Lung (tissue), 12 donors: ENCODE results near the gene CLIP3. TPM values are rescaled to one million over a fixed set of nuclear protein-coding genes. Genes with fewer than 3 reads are reported as not detected.

ENCODE experiments used
- ATAC-seq: fragments of 200-7000 bp; cut with Tn5 transposase; one replicate; pipeline ENCODE4 v1.9.1; 2020; ENCODE audit warnings: moderate number of reproducible peaks; ENCODE audit not compliant: insufficient read depth, low FRiP score
- DNase-seq, 3 donors: peaks; one replicate each; pipeline ENCODE4 v3.0.0-alpha.2; 2013 to 2017
- H3K27ac ChIP-seq, 2 donors: one replicate each; pipeline ENCODE4 v1.5.1; 2013; ENCODE audit warnings: mild to moderate bottlenecking in 2 of 2, moderate library complexity in 2 of 2, control low read depth in 1 of 2, inconsistent platforms in 1 of 2, low read depth in 1 of 2, low read length in 1 of 2
- H3K27me3 ChIP-seq, 3 donors: one replicate each; pipeline ENCODE4 v1.5.1; 2013; ENCODE audit warnings: low read length in 2 of 3; ENCODE audit not compliant: control insufficient read depth in 3 of 3, insufficient read depth in 3 of 3
- H3K36me3 ChIP-seq, 4 donors: one replicate each; pipeline ENCODE4 v1.5.1; 2013; ENCODE audit warnings: low read length in 4 of 4, mild to moderate bottlenecking in 1 of 4, moderate library complexity in 1 of 4; ENCODE audit not compliant: control insufficient read depth in 4 of 4, insufficient read depth in 4 of 4
- H3K4me1 ChIP-seq, 5 donors: one replicate each; pipeline ENCODE4 v1.5.1; 2013; ENCODE audit warnings: low read length in 5 of 5, mild to moderate bottlenecking in 2 of 5, moderate library complexity in 1 of 5; ENCODE audit not compliant: control insufficient read depth in 5 of 5, insufficient read depth in 5 of 5
- H3K4me3 ChIP-seq: one replicate; pipeline ENCODE4 v1.5.1; 2013; ENCODE audit warnings: mild to moderate bottlenecking, control low read depth, moderate library complexity
- H3K9ac ChIP-seq, 2 donors: one replicate each; pipeline ENCODE4 v1.5.1; 2013; ENCODE audit warnings: low read length in 2 of 2, control low read depth in 1 of 2; ENCODE audit not compliant: insufficient read depth in 1 of 2
- H3K9me3 ChIP-seq, 4 donors: one replicate each; pipeline ENCODE4 v1.5.1; 2013; ENCODE audit warnings: low read length in 3 of 4, mild to moderate bottlenecking in 1 of 4, moderate library complexity in 1 of 4; ENCODE audit not compliant: control insufficient read depth in 4 of 4, insufficient read depth in 3 of 4
- CTCF ChIP-seq: IDR thresholded peaks from 2 replicates; pipeline ENCODE4 v1.5.1; 2012; ENCODE audit warnings: mild to moderate bottlenecking; ENCODE audit errors: control extremely low read depth, extremely low read depth
- WGBS, 2 donors: extraction: QIAGEN DNeasy Blood & Tissue Kit; methylation state at CpG; one replicate each; pipeline ENCODE4 v1.1.7; 2013; 5-methylcytosine and 5-hydroxymethylcytosine counted together
- polyA plus RNA-seq, 2 donors: library from polyadenylated mRNA; stranded (reverse); fragments of 200-250 nt; gene quantifications; one replicate each; pipeline ENCODE4 v1.2.1, GENCODE V29; 2013
- total RNA-seq, 2 donors: library from RNA; depleted of rRNA in 1 of 2; stranded (reverse); fragments of >200 nt in 1 of 2; gene quantifications; one replicate each; pipeline ENCODE4 v1.2.1, GENCODE V29; 2014 to 2021
- donor health status: control.
- donor health status: control.
- donor health status: Bipolar disorder and iron deficiency.
- donor health status: healthy.
- donor health status: DM: yes; HTN: yes; CAD: no.

CLIP3 gene
- total and polyA plus RNA-seq, 4 donors: 1.6 to 17.6 (median 5.3) TPM

GRCh38 chr19:36026091-36026876 is 6.4 kb downstream of the CLIP3 start:
- no peaks in the 10 kb centered on the region for H3K4me1 ChIP-seq

GRCh38 chr19:36025541-36025940 is 7.1 kb downstream of the CLIP3 start:
- ATAC-seq (no peak), DNase-seq (no peak)
- H3K9me3 ChIP-seq: no peaks in the 10 kb centered on the region
- no peaks in the 10 kb centered on the region for H3K27me3 ChIP-seq
- H3K4me3 ChIP-seq: no peak overlapping the region
- no peak overlapping the region for H3K27ac ChIP-seq
- no peak for TF ChIP-seq CTCF
- H3K4me1 ChIP-seq: no peaks in the 10 kb centered on the region
- H3K36me3 ChIP-seq: peaks cover 0 to 31% (median 10%) of the 10 kb centered on the region in 4 donors
- H3K9ac ChIP-seq: no peak overlapping the region
- WGBS, 2 donors: 81 to 100% methylated on average over 1 of the region's 1 CpG

More at GRCh38 chr19:36026091-36026876, 6.4 kb downstream of the CLIP3 start:
- H3K4me3 ChIP-seq: no peak overlapping the region
- ATAC-seq (no peak), DNase-seq (no peak)
- no peaks in the 10 kb centered on the region for H3K9me3 ChIP-seq
- H3K27ac ChIP-seq: no peak overlapping the region
- no peak overlapping the region for H3K9ac ChIP-seq
- no peak for TF ChIP-seq CTCF
- H3K36me3 ChIP-seq: peaks cover 0 to 26% (median 9%) of the 10 kb centered on the region in 4 donors
- no peaks in the 10 kb centered on the region for H3K27me3 ChIP-seq
- WGBS, 2 donors: 94 to 95% methylated on average over 45 to 49 of the region's 49 CpGs

GRCh38 chr19:36023432-36023831 is 9.2 kb downstream of the CLIP3 start:
- no peaks in the 10 kb centered on the region for H3K9me3 ChIP-seq
- no peaks in the 10 kb centered on the region for H3K4me1 ChIP-seq
- ATAC-seq: no peak
- no peak overlapping the region for H3K4me3 ChIP-seq
- TF ChIP-seq CTCF: no peak
- no peak for DNase-seq
- peaks cover 0 to 26% (median 9%) of the 10 kb centered on the region in 4 donors for H3K36me3 ChIP-seq
- 92 to 97% methylated on average over 5 of the region's 5 CpGs for WGBS, 2 donors
- no peaks in the 10 kb centered on the region for H3K27me3 ChIP-seq
- no peak overlapping the region for H3K9ac ChIP-seq
- no peak overlapping the region for H3K27ac ChIP-seq
